ENCODE results near the gene GIT1. TPM values are rescaled to one million over a fixed set of nuclear protein-coding genes. Genes with fewer than 3 reads are reported as not detected.

The GIT1 gene
- total RNA-seq, 1 donor from 2014 or later, result 66.7 TPM

DNA sequence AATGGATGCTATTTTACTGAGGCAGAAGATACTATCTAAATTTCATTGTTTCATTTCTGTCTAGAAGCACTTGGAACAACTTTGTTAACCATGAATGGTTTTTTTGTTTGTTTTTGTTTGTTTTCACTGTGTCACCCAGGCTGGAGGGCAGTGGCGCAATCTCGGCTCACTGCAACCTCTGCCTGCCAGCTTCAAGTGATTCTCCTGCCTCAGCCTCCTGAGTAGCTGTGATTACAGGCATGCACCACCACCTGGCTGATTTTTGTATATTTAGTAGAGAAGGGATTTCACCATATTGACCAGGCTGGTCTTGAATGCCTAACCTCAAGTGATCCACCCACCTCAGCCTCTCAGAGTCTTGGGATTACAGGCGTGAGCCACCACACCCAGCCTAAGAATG is 63.1 kb downstream of the GIT1 start:
- Mint-ChIP-seq H3K27ac (no peak overlapping the region), H3K27me3 (no peaks in the 10 kb centered on the region), H3K4me1 (ENCODE audit: unreplicated experiment) (peaks cover 6% of the 10 kb centered on the region), H3K4me3 (no peak overlapping the region), H3K36me3 (peaks cover 26% of the 10 kb centered on the region), H3K9me3 (no peaks in the 10 kb centered on the region)
- DNase-seq (ENCODE audit: extremely low spot score, unreplicated experiment), result no peak
- TF ChIP-seq, protein P1, sequence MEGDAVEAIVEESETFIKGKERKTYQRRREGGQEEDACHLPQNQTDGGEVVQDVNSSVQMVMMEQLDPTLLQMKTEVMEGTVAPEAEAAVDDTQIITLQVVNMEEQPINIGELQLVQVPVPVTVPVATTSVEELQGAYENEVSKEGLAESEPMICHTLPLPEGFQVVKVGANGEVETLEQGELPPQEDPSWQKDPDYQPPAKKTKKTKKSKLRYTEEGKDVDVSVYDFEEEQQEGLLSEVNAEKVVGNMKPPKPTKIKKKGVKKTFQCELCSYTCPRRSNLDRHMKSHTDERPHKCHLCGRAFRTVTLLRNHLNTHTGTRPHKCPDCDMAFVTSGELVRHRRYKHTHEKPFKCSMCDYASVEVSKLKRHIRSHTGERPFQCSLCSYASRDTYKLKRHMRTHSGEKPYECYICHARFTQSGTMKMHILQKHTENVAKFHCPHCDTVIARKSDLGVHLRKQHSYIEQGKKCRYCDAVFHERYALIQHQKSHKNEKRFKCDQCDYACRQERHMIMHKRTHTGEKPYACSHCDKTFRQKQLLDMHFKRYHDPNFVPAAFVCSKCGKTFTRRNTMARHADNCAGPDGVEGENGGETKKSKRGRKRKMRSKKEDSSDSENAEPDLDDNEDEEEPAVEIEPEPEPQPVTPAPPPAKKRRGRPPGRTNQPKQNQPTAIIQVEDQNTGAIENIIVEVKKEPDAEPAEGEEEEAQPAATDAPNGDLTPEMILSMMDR (conservative IDR thresholded peaks at IDR 0.05), result no peak

DNA sequence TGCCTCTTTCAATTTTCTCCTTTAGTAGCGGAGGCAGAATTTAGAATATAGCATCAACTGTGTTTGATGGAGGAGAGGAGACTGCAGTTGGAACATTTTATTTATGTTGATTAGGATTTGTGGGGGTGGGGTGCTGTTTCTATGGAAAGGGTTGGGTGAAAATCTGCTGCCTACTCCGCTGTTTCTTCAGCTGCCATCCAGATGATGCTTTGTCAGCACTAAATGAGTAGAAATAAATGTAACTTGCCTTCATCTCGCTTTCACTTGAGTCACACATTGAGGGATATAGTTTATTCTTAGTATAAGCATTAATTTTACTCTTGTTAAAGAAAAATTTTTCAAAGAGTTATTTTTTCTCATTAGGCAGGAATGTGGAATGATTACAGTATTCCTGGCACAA is 64.8 kb downstream of the GIT1 start:
- peaks cover 6% of the 10 kb centered on the region for H3K4me1 Mint-ChIP-seq (ENCODE audit: unreplicated experiment)
- H3K27ac Mint-ChIP-seq, result no peak overlapping the region
- H3K36me3 Mint-ChIP-seq, result peaks cover 22% of the 10 kb centered on the region
- H3K27me3 Mint-ChIP-seq, result no peaks in the 10 kb centered on the region
- TF ChIP-seq, protein P1 (conservative IDR thresholded peaks at IDR 0.05), result no peak
- no peak for DNase-seq (ENCODE audit: extremely low spot score, unreplicated experiment)
- no peaks in the 10 kb centered on the region for H3K9me3 Mint-ChIP-seq
- no peak overlapping the region for H3K4me3 Mint-ChIP-seq

Other genes starting within 250 kb of the GIT1 start
- 55.3 and 63.5 TPM in 2 replicates for gene TAOK1, start 199.3 kb downstream of the GIT1 start, total RNA-seq (ENCODE audit: low replicate concordance)
- 11.6 and 12.2 TPM in 2 replicates for gene ABHD15, start 22.6 kb downstream of the GIT1 start, total RNA-seq (ENCODE audit: low replicate concordance)
- gene TP53I13, start 20.9 kb downstream of the GIT1 start, total RNA-seq (ENCODE audit: low replicate concordance), result 38.9 and 50.3 TPM in 2 replicates
- 21.0 and 50.5 TPM in 2 replicates for gene ANKRD13B, start 3.5 kb upstream of the GIT1 start, total RNA-seq (ENCODE audit: low replicate concordance)
- 2.0 and 6.8 TPM in 2 replicates for gene CORO6, start 33.3 kb upstream of the GIT1 start, total RNA-seq (ENCODE audit: low replicate concordance)